ENCODE measurements around the gene SH2D5.

DNA sequence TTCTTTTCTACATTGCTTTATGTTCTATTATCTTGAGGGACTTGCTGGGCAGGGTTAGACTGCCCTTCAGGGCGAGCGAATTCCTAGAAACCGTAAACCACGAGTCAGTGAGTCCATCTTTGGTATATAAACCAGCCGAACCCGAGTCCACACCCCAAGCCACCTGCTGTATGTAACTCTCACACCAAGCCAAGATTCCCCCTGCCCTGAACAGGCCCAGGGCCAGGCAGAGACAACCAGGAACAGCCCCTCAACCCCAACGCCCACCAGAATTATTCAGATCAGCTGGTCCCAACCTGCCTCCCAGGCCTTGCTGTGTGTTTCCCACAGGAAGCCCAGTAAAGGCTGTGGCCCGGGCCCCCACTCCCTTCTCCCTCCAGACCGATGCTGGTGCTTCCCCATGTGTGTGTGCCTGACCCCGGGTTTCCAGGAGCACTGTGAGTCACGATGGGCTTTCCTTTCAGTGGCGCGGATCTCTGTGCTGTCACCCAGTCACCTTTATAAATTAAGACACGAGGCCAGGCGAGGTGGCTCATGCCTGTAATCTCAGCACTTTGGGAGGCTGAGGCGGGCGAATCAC lies 31.8 kb downstream of the SH2D5 start:
- TF ChIP-seq POLR2A (IDR thresholded peaks at IDR 0.05) (no peak), EP300 (IDR thresholded peaks at IDR 0.05) (no peak), POLR2AphosphoS5 (IDR thresholded peaks at IDR 0.05) (no peak)
- TF ChIP-seq, protein P1, sequence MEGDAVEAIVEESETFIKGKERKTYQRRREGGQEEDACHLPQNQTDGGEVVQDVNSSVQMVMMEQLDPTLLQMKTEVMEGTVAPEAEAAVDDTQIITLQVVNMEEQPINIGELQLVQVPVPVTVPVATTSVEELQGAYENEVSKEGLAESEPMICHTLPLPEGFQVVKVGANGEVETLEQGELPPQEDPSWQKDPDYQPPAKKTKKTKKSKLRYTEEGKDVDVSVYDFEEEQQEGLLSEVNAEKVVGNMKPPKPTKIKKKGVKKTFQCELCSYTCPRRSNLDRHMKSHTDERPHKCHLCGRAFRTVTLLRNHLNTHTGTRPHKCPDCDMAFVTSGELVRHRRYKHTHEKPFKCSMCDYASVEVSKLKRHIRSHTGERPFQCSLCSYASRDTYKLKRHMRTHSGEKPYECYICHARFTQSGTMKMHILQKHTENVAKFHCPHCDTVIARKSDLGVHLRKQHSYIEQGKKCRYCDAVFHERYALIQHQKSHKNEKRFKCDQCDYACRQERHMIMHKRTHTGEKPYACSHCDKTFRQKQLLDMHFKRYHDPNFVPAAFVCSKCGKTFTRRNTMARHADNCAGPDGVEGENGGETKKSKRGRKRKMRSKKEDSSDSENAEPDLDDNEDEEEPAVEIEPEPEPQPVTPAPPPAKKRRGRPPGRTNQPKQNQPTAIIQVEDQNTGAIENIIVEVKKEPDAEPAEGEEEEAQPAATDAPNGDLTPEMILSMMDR (IDR thresholded peaks at IDR 0.05): no peak
